Left ventricle myocardium superior (tissue), 1 donor: ENCODE measurements around the gene KBTBD2. TPM values are rescaled to one million over a fixed set of nuclear protein-coding genes. Genes with fewer than 3 reads are reported as not detected.
"Not testable (repeated sequence)": the region's sequence is repeated elsewhere in the genome, so short reads cannot be mapped to it uniquely, and the experiment has no call there.

Experiments
- ATAC-seq: fragments of 200-7000 bp; cut with Tn5 transposase; one replicate; pipeline ENCODE4 v1.9.1; 2020; ENCODE audit warnings: mild to moderate bottlenecking, moderate library complexity
- DNase-seq: peaks from one replicate; pipeline ENCODE4 v3.0.0-alpha.2; 2020
- intact Hi-C: fragments of 100-400 bp; cut with micrococcal nuclease; formaldehyde crosslinking; loops from one replicate; pipeline ENCODE4 v1.11.0; 2022
- total RNA-seq: library from RNA; stranded (reverse); fragmentation: NEBNext Ultra II Directional; extraction: Animal tissue kit (Norgen Biotek cat#: 25700); gene quantifications from one replicate; pipeline ENCODE4 v1.2.1, GENCODE V29; 2021
- donor health status: DM: no; HTN: yes; CAD: no; lungs with severe emphysema.

The KBTBD2 gene
- total RNA-seq, 1 donor from 2014 or later: 25.5 TPM

DNA sequence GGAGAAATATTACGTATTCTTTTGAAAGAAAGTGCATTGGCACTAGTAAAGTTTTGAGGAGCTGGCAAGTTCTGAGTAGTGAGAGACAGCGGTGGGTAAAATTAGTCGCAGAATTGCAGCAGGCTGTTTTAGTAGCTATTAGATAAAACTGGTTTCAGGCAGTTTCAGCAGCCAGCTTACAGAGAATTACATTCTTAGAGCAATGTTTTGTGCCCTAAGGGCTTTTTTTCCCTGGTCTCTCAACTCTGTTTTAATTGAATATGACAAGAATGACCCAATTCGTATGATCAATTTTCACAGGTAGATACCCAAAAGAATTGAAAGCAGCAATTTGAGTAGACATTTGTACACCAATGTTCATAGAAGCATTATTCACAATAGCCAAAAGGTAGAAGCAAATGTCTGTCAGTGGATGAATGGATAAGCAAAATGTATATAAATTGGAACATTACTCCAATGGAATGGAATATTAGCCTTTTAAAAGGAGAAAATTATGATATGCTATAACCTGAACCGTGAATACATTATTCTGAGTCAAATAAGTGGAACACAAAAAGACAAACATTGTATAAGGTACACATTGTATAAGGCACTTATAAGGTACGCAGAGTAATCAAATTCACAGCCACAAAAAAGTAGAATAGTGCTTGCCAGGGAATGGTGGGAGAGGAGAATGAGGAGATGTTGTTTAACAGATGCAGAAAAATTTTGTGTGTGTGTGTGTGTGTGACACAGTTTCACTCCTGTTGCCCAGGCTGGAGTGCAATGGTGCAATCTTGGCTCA is 5.2 kb upstream of the KBTBD2 start:
- intact Hi-C loops: no loop called here

DNA sequence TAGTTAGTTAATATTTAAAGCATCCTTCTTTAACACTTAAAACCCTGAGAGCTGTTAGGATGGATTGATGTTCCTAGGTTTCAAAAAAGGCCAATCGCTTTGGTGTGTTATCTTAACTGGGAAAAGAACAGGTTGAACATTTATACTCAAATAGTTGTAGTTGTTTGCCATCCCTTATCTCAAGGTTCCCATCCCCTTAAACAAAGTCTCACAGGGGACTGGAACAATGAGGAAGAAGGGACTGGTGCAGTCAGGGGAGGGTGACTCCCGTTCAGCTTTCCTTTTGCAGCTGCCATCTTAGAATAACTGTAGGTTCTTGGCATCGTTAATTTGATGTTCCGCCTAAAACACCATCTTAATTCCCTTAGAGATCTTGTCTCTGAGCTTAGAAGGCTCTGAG is 2.6 kb upstream of the KBTBD2 start:
- DNase-seq (no peak), ATAC-seq (no peak)
- intact Hi-C loops: no loop called here

More for the DNA sequence above, 5.2 kb upstream of the KBTBD2 start:
- DNase-seq (no peak), ATAC-seq (no peak)

- intact Hi-C loops: no loop called here
- DNase-seq (no peak), ATAC-seq (no peak)
Observed at GRCh38 chr7:32893722-32894121, 2.2 kb upstream of the KBTBD2 start.

GRCh38 chr7:32893207-32893524 is 1.6 kb upstream of the KBTBD2 start:
- intact Hi-C loops: no loop called here
- ATAC-seq: no peak

GRCh38 chr7:32892521-32893206 is 1.1 kb upstream of the KBTBD2 start:
- ATAC-seq (peak; percentile 31), DNase-seq (peak; percentile 65)
- intact Hi-C loops: no loop called here

More at GRCh38 chr7:32893207-32893524, 1.6 kb upstream of the KBTBD2 start:
- no peak for DNase-seq

DNA sequence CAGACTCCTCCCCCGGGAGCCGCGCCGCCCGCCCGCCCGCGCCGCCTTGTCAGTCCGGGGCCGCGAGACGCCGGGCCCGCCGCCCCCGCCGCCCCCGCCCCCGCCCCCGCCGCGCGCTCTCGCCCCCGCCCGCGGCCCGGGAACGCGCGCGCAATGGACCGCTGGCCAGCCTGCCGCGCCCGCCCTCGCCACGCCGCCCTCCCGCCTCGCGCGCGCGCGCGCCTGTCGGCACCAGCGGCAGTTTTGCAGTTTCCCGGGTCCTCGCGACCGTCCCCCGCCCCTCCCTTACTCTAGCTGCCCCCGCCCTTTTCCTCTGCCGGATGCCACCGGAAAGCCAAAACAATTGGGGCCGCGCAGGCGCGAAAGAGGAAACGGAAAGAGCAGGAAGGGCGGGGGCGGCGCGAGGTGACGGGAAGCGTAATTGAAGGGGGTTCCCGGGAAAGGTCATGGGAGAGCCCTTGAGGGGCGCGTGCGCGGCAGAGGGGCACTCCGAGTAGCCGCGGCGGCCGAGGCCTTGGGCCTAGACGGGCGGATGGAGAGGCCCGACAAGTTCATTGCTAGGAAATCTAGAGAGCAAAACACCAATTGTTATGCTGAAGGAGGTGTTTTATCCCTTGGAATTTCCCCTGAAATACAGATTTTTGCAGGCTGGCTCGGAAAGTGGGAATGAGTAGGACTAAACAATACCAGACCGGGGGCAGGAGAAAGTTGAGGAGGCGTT is 400 bp upstream of the KBTBD2 start:
- intact Hi-C loops: no loop called here
- DNase-seq (peak; percentile 98), ATAC-seq (peak; percentile 90)

GRCh38 chr7:32890793-32891042 is 842 bp downstream of the KBTBD2 start:
- ATAC-seq (no peak), DNase-seq (no peak)
- intact Hi-C loops: no loop called here

GRCh38 chr7:32890010-32890792 is 1.4 kb downstream of the KBTBD2 start:
- intact Hi-C loops: no loop called here
- no peak for DNase-seq
- ATAC-seq: no peak

GRCh38 chr7:32888505-32888904 is 3.1 kb downstream of the KBTBD2 start:
- ATAC-seq (no peak), DNase-seq (no peak)
- intact Hi-C loops: no loop called here

GRCh38 chr7:32887395-32887794 is 4.2 kb downstream of the KBTBD2 start:
- DNase-seq (no peak), ATAC-seq (no peak)
- intact Hi-C loops: no loop called here

GRCh38 chr7:32881074-32881982 is 10.2 kb downstream of the KBTBD2 start:
- intact Hi-C loops: no loop called here
- ATAC-seq (peak; percentile 15), DNase-seq (no peak)

- intact Hi-C loops: no loop called here
- no peak for ATAC-seq
Observed at GRCh38 chr7:32879460-32879859, 12.1 kb downstream of the KBTBD2 start.

DNA sequence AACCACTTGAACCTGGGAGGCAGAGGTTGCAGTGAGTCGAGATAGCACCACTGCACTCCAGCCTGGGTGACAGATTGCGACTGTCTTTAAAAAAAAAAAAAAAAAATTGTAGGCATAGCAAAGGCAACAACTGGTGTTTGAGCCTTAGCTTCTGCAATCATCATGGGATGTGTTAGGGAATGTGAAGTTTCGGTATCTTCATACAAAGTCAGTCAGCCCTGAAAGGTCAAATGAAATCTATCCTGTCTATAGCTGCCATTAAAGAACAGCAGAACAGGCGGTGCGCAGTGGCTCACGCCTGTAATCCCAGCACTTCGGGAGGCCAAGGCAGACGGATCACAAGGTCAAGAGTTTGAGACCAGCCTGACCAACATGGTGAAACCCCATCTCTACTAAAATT is 13.5 kb downstream of the KBTBD2 start:
- intact Hi-C loops, DNase-seq, ATAC-seq: not testable (repeated sequence)

More at GRCh38 chr7:32879460-32879859, 12.1 kb downstream of the KBTBD2 start:
- DNase-seq: no peak

GRCh38 chr7:32872421-32872820 is 19.1 kb downstream of the KBTBD2 start:
- intact Hi-C loops: no loop called here
- DNase-seq (no peak), ATAC-seq (no peak)

- ATAC-seq (peak; percentile 70), DNase-seq (peak; percentile 53)
- intact Hi-C loops: no loop called here
Observed at GRCh38 chr7:32871624-32872371, 19.8 kb downstream of the KBTBD2 start.

GRCh38 chr7:32870298-32870697 is 21.3 kb downstream of the KBTBD2 start:
- intact Hi-C loops: no loop called here
- no peak for ATAC-seq

GRCh38 chr7:32869716-32870115 is 21.8 kb downstream of the KBTBD2 start:
- DNase-seq (no peak), ATAC-seq (no peak)
- intact Hi-C loops: no loop called here

More at GRCh38 chr7:32870298-32870697, 21.3 kb downstream of the KBTBD2 start:
- no peak for DNase-seq

DNA sequence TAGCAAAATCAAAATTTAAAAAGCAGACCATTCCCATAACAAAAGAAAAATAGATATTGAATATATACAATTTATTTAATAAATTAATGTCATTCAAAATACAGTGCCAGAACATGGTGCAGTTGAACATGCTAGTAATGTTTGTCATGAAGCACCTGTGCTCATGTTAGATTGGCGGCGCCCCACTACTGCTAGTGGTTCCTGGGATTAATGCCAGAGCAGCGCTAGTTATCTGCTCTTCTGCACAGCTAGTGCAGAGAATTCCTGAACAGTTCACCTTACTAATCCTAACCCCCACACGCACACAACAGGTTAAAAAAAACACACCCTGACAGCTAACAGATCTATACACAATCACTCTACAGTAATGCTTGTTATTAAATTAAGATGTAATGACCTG is 23.4 kb downstream of the KBTBD2 start:
- intact Hi-C loops: no loop called here
- peak; percentile 71 for ATAC-seq
- DNase-seq: peak; percentile 59
